Peyer's patch (tissue), 4 donors: ENCODE results near the gene PLOD3.

ENCODE experiments used
- CTCF ChIP-seq, 6 experiments: fragments of 450-650 bp in 4 of 6; fragments of 200-600 bp in 2 of 6; sonication (generic) in 1 of 6; IDR thresholded peaks; one replicate each; pipeline ENCODE4 v1.5.1; 2017 to 2019; ENCODE audit warnings: antibody characterized with exemption in 6 of 6, mild to moderate bottlenecking in 3 of 6, moderate library complexity in 1 of 6
- POLR2A ChIP-seq, 2 donors: fragments of 450-650 bp; IDR thresholded peaks; one replicate each; pipeline ENCODE4 v1.5.1; 2017; ENCODE audit warnings: antibody characterized with exemption in 2 of 2, mild to moderate bottlenecking in 2 of 2, moderate library complexity in 2 of 2

GRCh38 chr7:101198476-101198875, 18.9 kb downstream of the PLOD3 start:
- TF ChIP-seq POLR2A (IDR thresholded peaks at IDR 0.05): no peak
- TF ChIP-seq CTCF (IDR thresholded peaks at IDR 0.05): no peak
